MM.1S (cell line): ENCODE measurements around the gene ZNF469.

Source experiments
- CTCF ChIP-seq: fragments of 300-600 bp; sonication (generic); IDR thresholded peaks from 2 replicates; pipeline ENCODE4 v1.5.1; 2016; ENCODE audit warnings: antibody characterized with exemption, low read length, mixed read lengths
- EZH2 ChIP-seq: fragments of 300-600 bp; sonication (generic); optimal IDR thresholded peaks from 2 replicates; pipeline ENCODE3; 2017; ENCODE audit warnings: low read depth, mild to moderate bottlenecking, antibody characterized with exemption, low read length, mixed read lengths
- EZH2phosphoT487 ChIP-seq: fragments of 300-600 bp; sonication (generic); IDR thresholded peaks from 2 replicates; pipeline ENCODE4 v1.6.1; 2018; ENCODE audit warnings: antibody characterized with exemption, low read length

- TF ChIP-seq CTCF (no peak), EZH2 (no peak), EZH2phosphoT487 (no peak)
These were observed 23.6 kb downstream of the ZNF469 start for GRCh38 chr16:88406096-88407041.
